Gastroesophageal sphincter (tissue), 4 donors: Measurements from ENCODE around the gene DR1. TPM values are rescaled to one million over a fixed set of nuclear protein-coding genes. Genes with fewer than 3 reads are reported as not detected.

ENCODE experiments used
- ATAC-seq: fragments of 150-250 bp; one replicate; pipeline ENCODE4 v1.9.1; 2016; ENCODE audit warnings: mild to moderate bottlenecking, moderate library complexity
- H3K27ac ChIP-seq, 4 donors: fragments of 200-600 bp; sonication (generic) in 3 of 4; 1 replicate in 3 of 4; 2 replicates in 1 of 4; pipeline ENCODE4 v1.5.1; 2016 to 2019
- H3K27me3 ChIP-seq: fragments of 200-600 bp; sonication (generic); one replicate; pipeline ENCODE4 v1.5.1; 2019
- H3K36me3 ChIP-seq, 2 donors: fragments of 200-600 bp; sonication (generic); one replicate each; pipeline ENCODE4 v1.5.1; 2019; ENCODE audit warnings: control low read depth in 1 of 2
- H3K4me1 ChIP-seq, 3 donors: fragments of 200-600 bp; sonication (generic); 1 replicate in 2 of 3; 2 replicates in 1 of 3; pipeline ENCODE4 v1.5.1; 2016 to 2019; ENCODE audit warnings: control low read depth in 2 of 3
- H3K4me3 ChIP-seq, 2 donors: fragments of 200-600 bp; sonication (generic); one replicate each; pipeline ENCODE4 v1.5.1; 2019; ENCODE audit warnings: mild to moderate bottlenecking in 1 of 2, moderate library complexity in 1 of 2
- H3K9me3 ChIP-seq, 3 donors: fragments of 200-600 bp; sonication (generic); one replicate each; pipeline ENCODE4 v1.5.1; 2017 to 2019; ENCODE audit warnings: control low read depth in 2 of 3
- CTCF ChIP-seq, 4 experiments: fragments of 200-600 bp in 2 of 4; fragments of 450-650 bp in 2 of 4; sonication (generic) in 1 of 4; IDR thresholded peaks; one replicate each; pipeline ENCODE4 v1.5.1; 2017 to 2019; ENCODE audit warnings: antibody characterized with exemption in 4 of 4, mild to moderate bottlenecking in 2 of 4, moderate library complexity in 2 of 4
- EP300 ChIP-seq: sonication (generic); formaldehyde crosslinking; IDR thresholded peaks from one replicate; pipeline ENCODE4 v1.6.1; 2017; ENCODE audit warnings: antibody characterized with exemption, mild to moderate bottlenecking
- POLR2A ChIP-seq, 2 donors: fragments of 450-650 bp; IDR thresholded peaks; one replicate each; pipeline ENCODE4 v1.6.1; 2017; ENCODE audit warnings: antibody characterized with exemption in 2 of 2, mild to moderate bottlenecking in 2 of 2, moderate library complexity in 1 of 2
- POLR2AphosphoS5 ChIP-seq: sonication (generic); formaldehyde crosslinking; IDR thresholded peaks from one replicate; pipeline ENCODE4 v1.6.1; 2017; ENCODE audit warnings: antibody characterized with exemption
- WGBS, 2 donors: methylation state at CpG; one replicate each; pipeline ENCODE4 v1.1.5; 2018; ENCODE audit warnings: low coverage in 1 of 2; 5-methylcytosine and 5-hydroxymethylcytosine counted together
- total RNA-seq, 4 donors: library from RNA; depleted of rRNA; stranded (reverse); fragments of >200 nt; gene quantifications; one replicate each; pipeline ENCODE4 v1.1.0, GENCODE V29; 2016

Gene DR1
- total RNA-seq, 4 donors from 2014 or later = 35.0 to 38.6 (median 35.3) TPM

- Histone ChIP-seq H3K36me3 (no peaks in the 10 kb centered on the region), H3K27me3 (no peaks in the 10 kb centered on the region), H3K4me1 (no peaks in the 10 kb centered on the region), H3K27ac (no peak overlapping the region), H3K4me3 (no peak overlapping the region), H3K9me3 (no peaks in the 10 kb centered on the region)
- WGBS, 2 donors = 90 to 100% methylated on average over 3 of the region's 3 CpGs
- ATAC-seq = no peak
- no peak for TF ChIP-seq POLR2AphosphoS5
- no peak for TF ChIP-seq POLR2A (IDR thresholded peaks at IDR 0.05)
- TF ChIP-seq CTCF (IDR thresholded peaks at IDR 0.05) = no peak
- no peak for TF ChIP-seq EP300
Measured at GRCh38 chr1:93322349-93322748, 23.4 kb upstream of the DR1 start.

- no peak overlapping the region for H3K4me3 ChIP-seq
- no peak for TF ChIP-seq EP300
- no peak for TF ChIP-seq CTCF (IDR thresholded peaks at IDR 0.05)
- TF ChIP-seq POLR2A (IDR thresholded peaks at IDR 0.05) = no peak
- no peak for TF ChIP-seq POLR2AphosphoS5
- ATAC-seq = no peak
- H3K4me1 ChIP-seq = no peaks in the 10 kb centered on the region
- no peak overlapping the region for H3K27ac ChIP-seq
- no peaks in the 10 kb centered on the region for H3K36me3 ChIP-seq
- H3K27me3 ChIP-seq = no peaks in the 10 kb centered on the region
- no peaks in the 10 kb centered on the region for H3K9me3 ChIP-seq
- WGBS, 2 donors = 35 to 56% methylated on average over 3 of the region's 3 CpGs
Measured at GRCh38 chr1:93323185-93323820, 22.4 kb upstream of the DR1 start.

- Histone ChIP-seq H3K4me1 (peaks cover 0 to 7% (median 0%) of the 10 kb centered on the region in 3 donors), H3K9me3 (no peaks in the 10 kb centered on the region), H3K36me3 (no peaks in the 10 kb centered on the region), H3K4me3 (no peak overlapping the region), H3K27me3 (no peaks in the 10 kb centered on the region), H3K27ac (no peak overlapping the region)
- TF ChIP-seq POLR2A (IDR thresholded peaks at IDR 0.05) (no peak), POLR2AphosphoS5 (no peak), CTCF (IDR thresholded peaks at IDR 0.05) (no peak), EP300 (no peak)
- WGBS, 2 donors = 77 to 78% methylated on average over 7 to 8 of the region's 8 CpGs
- ATAC-seq = no peak
Measured at GRCh38 chr1:93324486-93325464, 20.9 kb upstream of the DR1 start.

- no peak overlapping the region for H3K4me3 ChIP-seq
- 6 to 16% methylated on average over 1 to 2 of the region's 3 CpGs for WGBS, 2 donors
- TF ChIP-seq POLR2A (IDR thresholded peaks at IDR 0.05) = no peak
- no peak for TF ChIP-seq POLR2AphosphoS5
- TF ChIP-seq EP300 = no peak
- no peak for TF ChIP-seq CTCF (IDR thresholded peaks at IDR 0.05)
- ATAC-seq = no peak
- no peaks in the 10 kb centered on the region for H3K27me3 ChIP-seq
- H3K27ac ChIP-seq = no peak overlapping the region
- no peaks in the 10 kb centered on the region for H3K9me3 ChIP-seq
- peaks cover 0 to 7% (median 0%) of the 10 kb centered on the region in 3 donors for H3K4me1 ChIP-seq
- no peaks in the 10 kb centered on the region for H3K36me3 ChIP-seq
Measured at GRCh38 chr1:93328809-93329760, 16.6 kb upstream of the DR1 start.
